NCI-H1092 (cell line): ENCODE measurements around the gene DAB2IP.
A peak's percentile ranks its signal among the peaks of the same experiment; 100 is the strongest.

ENCODE experiments used
- DNase-seq: peaks from one replicate; lab custom pipeline; 2025; lab: John Stamatoyannopoulos, UW

Gene DAB2IP

DNA sequence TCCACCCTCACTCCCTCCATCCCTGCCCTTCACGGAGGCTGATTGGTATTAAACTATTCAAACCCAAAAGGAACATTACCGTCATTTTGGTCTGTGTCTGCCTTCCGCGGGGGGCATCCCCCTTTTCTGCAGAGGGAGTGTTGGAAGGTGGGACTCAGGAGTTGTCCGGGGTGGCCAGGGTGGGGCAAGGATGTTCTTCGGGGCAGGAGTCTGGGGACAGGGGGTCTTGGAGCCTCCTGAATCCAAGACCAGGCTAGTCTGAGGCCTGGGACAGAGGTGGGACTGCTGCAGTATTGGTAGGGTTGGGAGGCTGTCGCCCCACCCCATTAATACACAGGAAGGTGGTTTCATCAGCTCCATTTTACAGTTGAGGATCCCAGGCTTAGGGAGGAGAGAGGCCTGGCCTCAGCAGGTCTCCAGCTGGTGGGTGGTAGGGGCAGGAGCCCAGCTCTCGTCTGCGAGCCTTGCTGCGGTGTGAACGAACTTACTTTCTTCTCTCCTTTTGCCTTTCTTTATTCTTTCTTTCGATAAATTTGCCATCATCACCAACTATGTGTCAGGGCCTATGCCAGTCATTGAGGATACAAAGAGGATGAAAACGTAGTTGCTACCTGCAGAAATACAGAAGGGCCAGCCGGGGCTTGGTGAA, 33.8 kb downstream of the DAB2IP start:
- no peak for DNase-seq

DNA sequence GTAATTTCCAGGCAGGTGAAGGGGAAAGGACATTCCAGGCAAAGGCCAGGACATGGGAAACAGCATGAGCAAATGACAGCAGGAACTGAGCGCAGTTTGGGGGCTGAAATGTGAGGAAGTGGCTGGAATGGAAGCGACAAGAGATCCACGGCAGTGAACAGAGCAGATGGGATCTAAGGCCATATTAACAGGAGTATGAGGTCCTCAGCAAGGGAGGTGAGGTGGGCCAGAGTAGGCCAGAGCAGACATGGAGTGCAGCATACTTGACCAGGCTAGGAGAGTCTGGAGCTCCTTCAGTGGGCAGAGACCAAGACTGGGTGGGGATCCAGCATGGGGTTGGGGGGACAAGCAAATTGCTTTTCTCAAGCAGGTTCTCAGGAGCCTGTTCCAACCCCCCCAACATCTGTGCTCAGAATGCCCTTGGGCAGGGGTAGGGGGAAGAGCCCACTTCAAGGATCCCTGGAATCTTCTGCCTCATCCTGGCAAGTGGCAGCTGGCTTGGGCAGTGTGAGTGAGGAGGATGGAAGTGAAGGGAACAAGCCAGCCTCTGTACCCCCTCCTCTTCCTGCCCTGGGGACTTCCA, 34.5 kb downstream of the DAB2IP start:
- no peak for DNase-seq

DNA sequence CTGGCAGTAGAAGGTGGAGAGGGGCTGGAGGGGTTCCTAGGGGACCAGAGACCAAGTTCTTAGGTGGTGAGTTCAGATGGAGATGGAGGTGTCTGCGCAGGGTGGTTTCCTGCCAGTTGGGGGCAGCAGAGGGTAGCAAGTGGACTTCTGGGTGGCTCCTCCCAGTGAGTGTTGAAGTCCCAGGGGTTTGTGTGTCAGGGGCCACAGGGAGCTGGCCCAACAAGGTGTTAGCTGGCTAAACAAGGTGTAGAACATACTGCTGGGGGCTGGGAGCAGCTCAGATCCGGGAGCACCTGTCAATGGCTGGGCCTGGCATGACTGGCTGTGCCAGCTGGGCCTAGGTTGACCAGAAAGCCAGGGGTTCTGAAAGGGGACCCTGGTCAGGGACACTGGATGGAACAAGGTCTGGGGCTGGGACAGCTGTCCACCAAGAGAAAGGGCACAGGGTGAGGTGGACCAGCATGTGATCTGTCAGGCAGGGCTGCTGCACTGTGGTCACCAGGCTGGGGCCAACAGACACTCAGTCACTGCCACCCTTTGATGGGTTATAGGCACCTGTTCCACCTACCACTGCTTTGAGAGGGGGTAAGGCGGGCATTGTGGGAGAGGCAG, 35.6 kb downstream of the DAB2IP start:
- peak; percentile 20 for DNase-seq

DNA sequence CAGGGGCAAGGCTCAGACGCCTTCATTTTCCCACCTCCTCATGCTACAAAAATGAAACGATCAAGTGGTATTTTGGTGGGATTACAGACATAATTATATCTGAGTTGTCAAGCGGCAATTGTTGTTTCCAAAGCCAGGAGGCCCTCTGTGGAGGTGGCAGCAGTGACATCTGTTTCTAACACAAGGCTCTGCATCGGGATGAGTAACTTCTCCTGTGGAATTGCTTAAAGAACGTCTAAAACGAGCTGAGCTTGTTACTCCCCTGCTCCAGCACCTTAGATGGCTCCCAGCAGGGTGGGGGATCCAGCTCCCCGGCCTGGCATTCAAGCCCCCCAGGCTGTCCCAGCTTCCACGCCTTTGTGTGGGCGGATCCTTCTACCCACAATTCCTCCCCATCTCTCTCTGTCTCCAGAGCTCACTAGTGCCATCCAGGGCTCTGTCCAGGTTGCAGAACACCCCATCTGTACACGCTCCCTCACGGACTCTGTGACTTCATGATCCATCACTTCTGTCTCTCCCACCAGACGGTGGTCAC, 36.8 kb downstream of the DAB2IP start:
- no peak for DNase-seq

DNA sequence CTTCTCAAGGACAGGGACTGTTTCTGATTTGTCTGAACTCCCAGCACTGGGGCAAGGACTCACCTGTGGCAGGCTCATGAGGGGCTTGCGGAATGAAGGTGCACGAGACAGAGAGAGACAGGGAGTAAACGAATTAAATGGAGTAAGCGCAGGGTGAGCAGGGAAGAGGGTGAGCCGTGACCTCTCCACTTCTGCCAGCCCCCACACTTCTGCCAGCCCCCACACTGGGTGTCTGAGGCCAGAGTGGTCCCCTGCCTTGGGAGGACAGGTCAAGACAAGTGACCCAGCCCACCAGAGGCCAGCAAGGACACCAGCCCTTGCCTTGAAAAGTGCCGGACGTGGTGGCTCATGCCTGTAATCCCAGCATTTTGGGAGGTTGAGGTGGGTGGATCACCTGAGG, 37.2 kb downstream of the DAB2IP start:
- no peak for DNase-seq

DNA sequence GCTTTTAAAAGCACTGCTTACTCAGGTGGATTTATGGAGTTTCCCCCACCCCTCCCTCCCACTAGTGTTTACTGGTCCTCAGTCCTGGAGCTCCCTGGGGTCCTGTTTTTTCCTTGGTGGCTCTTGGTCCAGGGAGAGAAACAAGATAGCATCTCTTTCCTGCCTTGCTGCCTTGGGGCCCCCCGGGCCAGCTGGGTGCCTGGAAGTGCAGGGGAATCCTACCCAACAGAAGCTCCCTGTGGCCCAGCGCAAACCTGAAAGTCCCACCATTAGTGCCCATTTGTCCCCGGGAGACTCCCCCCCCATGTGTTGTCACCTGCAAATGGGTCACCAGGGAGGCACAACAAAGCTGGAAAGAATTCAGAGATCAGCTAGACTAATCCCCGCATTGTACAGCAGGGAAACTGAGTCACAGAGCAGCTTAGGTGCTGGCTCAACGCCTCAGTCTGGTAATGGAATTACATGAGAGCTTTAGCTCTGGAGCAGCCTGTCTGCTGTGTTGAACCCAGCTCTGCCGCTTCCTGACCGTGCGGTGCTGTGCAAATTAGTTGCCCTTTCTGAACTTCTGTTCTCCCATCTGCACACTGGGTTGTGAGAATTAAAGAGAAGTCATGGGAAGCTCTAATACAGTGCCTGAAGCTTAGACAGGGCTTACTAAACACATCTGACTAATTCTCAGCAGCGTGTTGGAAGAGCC, 38.2 kb downstream of the DAB2IP start:
- DNase-seq = no peak

DNA sequence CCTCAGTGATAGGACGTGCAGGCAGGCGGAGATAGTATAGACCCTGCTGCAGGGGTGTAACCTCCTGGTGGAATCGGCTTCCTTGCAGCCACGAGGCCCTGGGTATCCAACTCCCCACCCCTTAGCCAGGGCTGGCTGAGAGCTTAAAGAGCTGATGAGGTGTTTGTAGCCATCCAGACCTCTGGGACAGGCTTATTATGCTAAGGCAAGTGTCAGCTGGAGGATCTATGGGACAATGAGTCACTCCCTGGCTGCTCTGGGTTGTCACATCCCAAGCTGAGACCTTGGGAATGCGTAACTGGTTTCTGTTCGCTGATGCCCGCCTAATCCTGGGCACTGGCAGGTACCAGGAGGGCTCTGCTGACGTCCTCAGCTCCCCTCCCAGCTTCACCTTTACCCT, 38.9 kb downstream of the DAB2IP start:
- no peak for DNase-seq

DNA sequence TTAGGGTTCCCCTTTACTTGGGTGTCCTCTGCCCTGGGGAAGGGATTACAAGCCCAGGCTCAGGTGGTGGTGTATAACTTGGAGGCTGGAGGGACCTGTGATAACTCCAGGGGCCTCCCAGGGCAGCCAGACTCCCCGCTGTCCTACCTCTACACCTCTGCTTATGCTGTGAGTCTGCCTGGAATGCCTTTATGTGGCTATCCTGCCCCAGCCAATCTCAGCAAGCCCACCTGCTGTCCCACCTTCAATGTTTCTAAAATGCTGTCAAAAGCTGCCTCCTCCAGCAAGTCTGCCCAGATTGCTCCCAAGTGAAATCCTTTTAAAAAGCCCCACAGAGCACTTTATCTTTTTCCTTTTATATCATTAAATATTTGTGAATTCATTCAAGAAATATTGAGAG, 39.3 kb downstream of the DAB2IP start:
- DNase-seq = no peak

DNA sequence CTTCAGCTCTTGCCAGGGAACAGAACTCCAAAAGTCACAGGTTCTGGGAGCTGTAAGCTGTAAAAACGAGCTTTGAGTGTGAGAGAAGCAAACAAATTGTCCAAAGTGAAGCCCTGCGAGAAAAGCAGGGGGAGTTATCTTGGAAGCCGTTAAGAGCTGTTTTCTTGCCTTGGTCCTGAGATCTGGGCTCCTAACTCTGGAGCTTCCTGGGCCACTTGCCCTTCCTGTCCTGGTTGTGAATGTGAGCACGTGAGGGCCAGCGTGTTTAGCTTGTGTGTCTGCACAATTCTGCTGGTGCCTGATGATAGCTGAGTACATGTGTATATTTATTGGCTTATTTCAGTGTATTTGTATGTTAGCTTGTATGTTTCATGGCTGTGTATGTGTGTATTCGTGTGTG, 40.5 kb downstream of the DAB2IP start:
- no peak for DNase-seq

DNA sequence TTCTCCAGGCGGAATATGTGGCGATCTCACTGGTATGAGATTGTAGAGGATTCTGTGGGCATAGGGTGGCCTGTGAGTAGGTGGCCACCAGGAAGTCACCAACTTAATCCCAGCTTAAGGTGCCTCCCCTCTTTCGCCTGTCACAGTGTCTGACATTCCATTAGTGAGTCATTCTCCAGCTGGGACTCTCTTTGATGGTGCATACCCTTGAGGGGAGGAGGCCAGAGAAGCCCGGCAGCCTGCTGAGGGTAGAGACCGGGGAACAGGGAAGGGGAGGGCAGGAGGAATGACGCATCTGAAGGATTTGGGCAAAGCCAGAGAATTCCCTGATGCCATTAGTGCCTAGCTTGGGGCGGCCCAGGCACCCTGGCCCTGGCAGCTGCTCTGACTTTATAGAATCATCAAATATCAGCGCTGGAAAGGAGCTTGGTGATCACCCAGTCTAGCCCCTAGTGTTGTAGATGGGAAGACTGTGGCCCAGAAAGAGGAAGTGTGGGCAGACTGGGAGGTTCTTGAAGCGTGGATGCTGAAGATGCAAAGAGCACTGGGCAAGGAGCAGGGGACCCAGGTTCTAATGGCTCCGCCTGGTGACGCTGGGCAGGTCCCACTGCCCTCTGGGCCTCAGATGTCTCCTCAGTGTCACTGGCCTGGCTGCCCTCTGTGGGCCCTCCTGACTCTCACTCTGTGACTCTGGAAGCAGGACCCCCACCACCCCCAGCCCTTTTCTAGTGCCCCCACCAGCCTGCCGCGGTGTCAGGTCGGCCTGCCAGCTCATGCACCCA, 41.4 kb downstream of the DAB2IP start:
- DNase-seq = no peak

DNA sequence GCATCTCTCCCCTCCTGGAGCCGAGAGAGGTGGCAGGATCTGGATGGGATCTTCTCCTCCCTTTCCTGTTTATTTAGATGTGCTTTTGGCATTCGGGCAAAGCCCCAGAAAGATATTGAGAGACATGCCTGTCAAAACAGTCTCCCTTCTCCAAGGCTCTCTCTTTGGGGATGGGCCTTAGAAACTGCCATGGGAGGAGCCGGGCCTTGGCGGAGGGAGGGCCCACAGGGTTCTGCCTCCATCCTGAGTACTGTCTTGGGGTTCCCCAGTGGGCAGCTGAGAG, 41.9 kb downstream of the DAB2IP start:
- DNase-seq = no peak

DNA sequence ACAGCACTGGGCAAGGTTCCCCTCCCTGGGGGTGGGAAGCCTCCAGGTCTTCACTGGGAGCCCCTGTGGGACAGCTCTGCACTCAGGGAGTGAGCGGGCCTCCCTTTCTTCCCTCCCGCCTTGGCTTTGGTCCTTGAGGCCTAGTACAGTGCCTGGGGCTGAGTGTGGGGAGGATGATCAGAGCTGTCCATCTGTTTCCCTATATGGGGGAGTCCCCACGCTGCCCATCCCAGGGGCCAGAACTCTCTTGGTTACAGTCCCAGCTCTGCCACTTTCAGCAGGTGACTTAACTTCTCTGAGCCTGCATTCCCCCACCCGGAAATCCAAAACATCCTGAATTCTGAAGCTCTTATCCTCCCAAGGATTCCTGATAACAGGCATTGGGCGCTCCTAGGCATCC, 42.6 kb downstream of the DAB2IP start:
- no peak for DNase-seq

DNA sequence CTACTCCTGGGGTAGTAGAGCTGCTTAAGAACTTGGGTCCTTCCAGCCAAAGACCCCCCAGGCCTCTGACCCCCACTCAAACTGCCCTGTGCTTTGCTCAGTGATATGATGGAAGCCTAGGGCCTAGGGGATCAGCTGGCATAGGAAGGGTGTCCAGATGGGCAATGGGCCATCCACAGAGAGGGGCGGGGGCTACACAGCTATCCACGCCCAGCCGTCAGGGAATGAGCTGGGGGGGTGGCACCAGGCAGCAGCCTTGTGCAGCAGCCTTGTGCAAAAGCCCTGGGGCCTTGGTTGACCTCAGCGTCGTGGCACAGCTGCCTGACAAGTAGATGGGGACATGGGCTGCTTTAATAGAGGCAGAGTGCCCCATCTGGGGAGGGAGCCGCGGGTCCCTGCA, 43.2 kb downstream of the DAB2IP start:
- no peak for DNase-seq

DNA sequence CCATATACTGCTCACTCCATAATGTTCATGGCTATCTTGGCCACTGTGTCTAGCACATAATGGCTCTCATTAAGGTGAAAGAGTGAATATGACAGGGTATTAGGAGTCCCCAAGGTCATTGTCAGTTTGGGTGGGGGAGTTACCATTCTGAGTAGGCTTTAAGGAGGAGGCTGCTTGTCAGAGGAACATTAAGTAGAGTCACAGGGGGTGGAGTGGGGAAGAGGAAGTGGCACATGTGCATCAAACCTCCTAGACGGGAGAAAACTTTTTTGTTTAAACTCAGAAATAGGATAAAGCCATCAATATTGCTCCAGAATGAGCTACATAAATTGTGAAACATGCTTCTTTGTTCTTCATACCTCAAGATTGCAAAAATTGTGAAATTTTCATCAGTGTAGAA, 45.5 kb downstream of the DAB2IP start:
- no peak for DNase-seq

DNA sequence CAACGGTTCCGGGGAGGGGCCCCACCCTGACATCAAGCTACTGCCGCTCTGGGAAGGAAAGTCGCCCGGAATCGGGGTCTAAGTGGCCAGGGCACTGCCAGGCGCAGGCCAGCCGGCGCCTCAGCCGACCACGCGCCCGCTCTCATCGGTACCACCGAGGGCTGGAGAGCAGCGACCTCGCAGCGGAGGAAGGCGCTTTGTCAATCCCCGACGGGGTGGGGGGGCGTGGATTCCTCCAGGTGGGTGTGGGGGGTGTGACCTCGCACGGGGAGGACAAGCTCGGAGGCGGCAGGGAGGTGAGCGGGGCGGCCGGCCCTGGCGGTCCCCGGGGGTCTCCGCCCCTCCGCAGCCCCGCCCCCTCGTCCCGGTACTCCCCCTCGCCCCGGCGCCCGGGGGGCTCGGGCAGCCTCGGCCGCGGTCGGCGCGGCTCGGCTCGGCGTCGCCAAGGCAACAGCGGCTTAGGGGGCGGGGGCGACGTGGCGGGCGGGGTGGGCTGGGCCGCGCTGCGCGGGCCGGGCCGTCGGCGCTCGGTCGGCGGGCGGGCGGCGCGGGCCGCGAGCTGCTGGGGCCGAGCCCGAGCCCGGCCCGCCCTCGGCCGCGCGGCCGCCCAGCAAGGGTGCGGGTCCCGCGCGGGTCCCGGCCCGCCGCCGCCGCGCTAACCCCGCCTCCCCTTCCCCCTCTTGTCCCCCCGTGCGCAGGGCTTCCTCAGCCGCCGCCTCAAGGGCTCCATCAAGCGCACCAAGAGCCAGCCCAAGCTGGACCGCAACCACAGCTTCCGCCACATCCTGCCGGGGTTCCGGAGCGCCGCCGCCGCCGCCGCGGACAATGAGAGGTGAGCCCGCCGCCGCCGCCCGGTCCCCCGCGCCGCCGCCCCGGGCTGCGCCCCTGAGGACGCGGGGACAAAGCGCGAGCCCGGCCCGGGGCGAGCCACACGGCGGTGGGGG, 47.5 kb downstream of the DAB2IP start:
- peak; percentile 46 for DNase-seq

DNA sequence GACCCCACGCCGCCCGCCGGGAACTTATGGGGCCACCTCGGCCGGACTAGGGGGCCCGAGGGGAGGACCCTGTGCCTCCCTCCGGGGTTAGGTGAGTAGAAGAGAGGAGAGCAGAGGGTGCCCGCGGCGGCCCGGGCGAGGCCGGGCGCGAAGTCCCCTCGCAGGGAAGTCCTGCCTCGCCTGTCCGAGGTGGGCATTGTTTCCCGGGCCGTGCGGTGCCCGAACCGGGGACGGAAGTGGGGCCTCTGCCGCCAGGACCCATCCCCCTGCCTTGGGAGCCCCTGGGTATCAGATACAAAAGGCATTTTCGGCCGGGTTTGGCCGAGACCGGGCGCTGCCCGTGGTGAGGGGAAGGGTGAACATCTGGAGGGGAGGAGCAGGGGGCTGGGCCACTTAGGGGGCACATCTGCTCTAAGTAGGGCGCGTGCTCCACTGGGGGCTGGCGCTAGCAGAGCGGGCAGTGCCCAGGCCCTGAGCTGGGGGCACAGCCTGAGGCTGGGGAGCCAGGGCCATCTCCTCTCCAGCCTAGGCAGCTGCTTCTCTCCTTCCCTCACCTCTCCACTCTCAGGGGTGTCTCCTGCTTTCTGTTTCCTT, 48.2 kb downstream of the DAB2IP start:
- no peak for DNase-seq

DNA sequence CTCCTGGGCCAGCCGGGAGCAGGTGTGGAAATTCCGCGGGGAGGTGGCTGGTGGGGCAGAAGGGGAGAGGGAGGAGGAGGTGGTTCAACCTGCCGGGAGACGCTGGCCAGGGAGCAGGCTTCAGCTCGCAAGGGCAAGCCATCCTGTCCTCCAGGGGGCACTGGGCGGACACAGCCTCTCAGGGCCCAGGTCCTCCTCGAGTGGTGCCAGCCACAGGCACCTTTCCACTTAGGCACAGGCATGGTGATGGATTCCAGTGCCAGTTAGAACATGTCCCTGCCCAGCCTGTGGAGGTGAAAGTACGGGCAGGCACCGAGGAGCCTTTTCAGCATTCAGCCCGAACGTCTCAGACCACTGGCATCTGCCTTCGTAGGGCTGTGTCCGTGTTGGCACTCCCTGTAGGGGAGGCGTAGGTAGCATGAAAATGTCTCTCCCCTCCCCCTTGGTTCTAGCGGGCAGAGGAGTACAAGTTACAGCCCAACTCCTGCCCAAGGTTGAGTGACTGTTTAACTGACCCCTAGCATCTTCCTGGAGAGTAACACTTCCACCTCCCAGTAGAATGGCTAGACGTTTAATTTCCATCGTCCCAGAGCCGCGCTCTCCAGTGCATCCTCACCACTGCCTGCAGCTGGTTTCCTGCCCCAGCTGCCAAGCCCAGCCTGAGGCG, 48.9 kb downstream of the DAB2IP start:
- DNase-seq = peak; percentile 31

DNA sequence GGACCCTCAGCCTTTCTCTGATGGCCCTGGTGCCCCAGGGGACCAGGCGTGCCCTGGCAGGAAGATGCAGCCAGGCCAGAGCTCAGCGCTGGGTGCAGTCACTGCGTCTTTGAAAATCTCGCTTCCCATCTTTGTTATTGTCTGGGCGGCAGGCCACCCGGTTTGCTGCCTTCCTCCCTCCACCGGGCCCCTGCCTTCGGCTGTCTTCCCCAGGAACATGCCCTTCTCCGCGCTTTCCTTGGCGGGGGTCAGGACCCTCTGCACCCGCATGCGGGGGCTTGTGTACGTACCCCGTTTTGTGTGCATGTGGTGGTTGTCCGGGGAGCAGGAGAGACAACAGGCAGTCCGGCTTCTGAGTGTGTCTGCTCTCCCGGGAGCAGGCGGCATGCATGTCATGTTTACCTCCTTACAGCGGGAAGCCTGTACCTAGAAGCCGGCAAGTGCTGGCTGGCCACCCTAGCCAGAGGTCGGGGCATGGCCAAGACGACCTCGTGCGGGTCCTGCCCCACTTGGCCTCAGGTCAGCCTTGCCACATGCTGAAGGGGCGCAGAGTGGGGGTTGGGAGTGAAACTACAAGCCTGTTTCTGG, 49.5 kb downstream of the DAB2IP start:
- DNase-seq = no peak

DNA sequence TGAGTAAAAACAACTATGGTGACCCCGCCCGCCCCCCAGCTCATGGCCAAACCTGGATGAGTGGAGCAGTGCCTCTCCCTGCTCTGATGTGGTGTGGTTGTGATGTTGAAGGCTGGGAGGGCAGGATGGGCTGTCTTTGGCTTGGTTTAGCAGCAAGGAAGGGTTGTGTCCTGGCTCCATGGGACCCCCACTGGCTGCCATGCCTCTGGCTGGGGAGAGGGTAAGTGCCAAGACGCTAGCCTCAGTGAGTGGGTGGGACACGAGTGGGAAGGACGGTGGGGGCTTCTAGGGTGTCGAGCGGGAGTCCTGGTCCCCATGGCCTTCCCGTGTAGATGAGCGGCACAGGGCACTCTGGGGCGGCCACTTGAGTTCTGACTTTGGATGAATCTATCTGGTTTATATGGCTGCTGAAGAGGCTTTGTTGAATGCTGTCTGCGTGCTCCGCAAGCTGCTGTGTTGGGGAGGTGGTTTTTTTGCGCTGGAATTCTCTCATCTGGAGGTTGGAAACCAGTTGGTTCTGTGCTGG, 50.4 kb downstream of the DAB2IP start:
- no peak for DNase-seq
